SU-DHL-6 (cell line): ENCODE results near the gene PRPS1L1.

Experiments used
- H2AFZ ChIP-seq: fragments of 200-600 bp; sonication (generic); 2 replicates; pipeline ENCODE4 v1.6.1; 2014; ENCODE audit warnings: low read depth, mild to moderate bottlenecking, moderate library complexity, mixed read lengths, antibody characterized with exemption, low read length; ENCODE audit not compliant: severe bottlenecking
- H3F3A ChIP-seq: fragments of 200-600 bp; shearing (Covaris generic); 2 replicates; pipeline ENCODE4 v1.6.0; 2016; ENCODE audit warnings: antibody characterized with exemption, mild to moderate bottlenecking; ENCODE audit not compliant: insufficient read depth
- H3K27ac ChIP-seq: fragments of 200-600 bp; sonication (generic); 2 replicates; pipeline ENCODE4 v1.5.1; 2016; ENCODE audit warnings: low read depth, mild to moderate bottlenecking, low read length, moderate library complexity, mixed read lengths
- H3K27me3 ChIP-seq: fragments of 200-600 bp; sonication (generic), shearing (Covaris generic); 2 replicates; pipeline ENCODE4 v1.6.0; 2014; ENCODE audit warnings: mild to moderate bottlenecking, low read length
- H3K36me3 ChIP-seq: fragments of 200-600 bp; sonication (generic); 2 replicates; pipeline ENCODE4 v1.6.1; 2014; ENCODE audit warnings: mild to moderate bottlenecking, low read length, mixed read lengths
- H3K4me2 ChIP-seq: fragments of 300-600, 200-600 bp; shearing (Covaris generic), sonication (generic); 2 replicates; pipeline ENCODE4 v1.6.0; 2014; ENCODE audit warnings: low read length, low read depth, mild to moderate bottlenecking; ENCODE audit not compliant: poor library complexity, severe bottlenecking
- H3K4me3 ChIP-seq: fragments of 200-600 bp; sonication (generic); 2 replicates; pipeline ENCODE4 v1.5.1; 2014; ENCODE audit warnings: antibody characterized with exemption, low read length, mild to moderate bottlenecking, mixed read lengths; ENCODE audit not compliant: insufficient read depth, poor library complexity, severe bottlenecking
- H3K79me2 ChIP-seq: fragments of 200-600 bp; sonication (generic); 2 replicates; pipeline ENCODE4 v1.6.1; 2014; ENCODE audit warnings: mild to moderate bottlenecking, low read length, moderate library complexity; ENCODE audit not compliant: insufficient read depth
- H3K9ac ChIP-seq: fragments of 200-600 bp; sonication (generic); 2 replicates; pipeline ENCODE4 v1.7.0; 2014; ENCODE audit warnings: mild to moderate bottlenecking, low read length
- H3K9me2 ChIP-seq: fragments of 200-600 bp; sonication (generic); replicated peaks from 2 replicates; pipeline ENCODE4 v1.6.1; 2014; ENCODE audit warnings: low read length; ENCODE audit not compliant: insufficient read depth
- H3K9me3 ChIP-seq: fragments of 200-600 bp; sonication (generic); 2 replicates; pipeline ENCODE4 v1.6.1; 2014; ENCODE audit warnings: low read length, mixed read lengths; ENCODE audit not compliant: insufficient read depth
- H4K20me1 ChIP-seq: fragments of 200-600 bp; sonication (generic); 2 replicates; pipeline ENCODE4 v1.6.1; 2014; ENCODE audit warnings: low read depth, mild to moderate bottlenecking, antibody characterized with exemption, low read length, moderate library complexity, mixed read lengths
- EZH2phosphoT487 ChIP-seq: fragments of 200-600 bp; sonication (generic), shearing (Covaris generic); conservative IDR thresholded peaks from 2 replicates; pipeline ENCODE4 v1.6.1; 2018; ENCODE audit warnings: mild to moderate bottlenecking, antibody characterized with exemption, low read length, moderate library complexity, mixed read lengths
- TF ChIP-seq, protein P1 (sequence below): fragments of 200-600 bp; sonication (generic); IDR thresholded peaks from one replicate; pipeline ENCODE4 v1.5.1; 2017; ENCODE audit warnings: antibody characterized with exemption, mild to moderate bottlenecking, low read length, moderate library complexity; ENCODE audit not compliant: insufficient read depth, poor library complexity, severe bottlenecking

The PRPS1L1 gene

DNA sequence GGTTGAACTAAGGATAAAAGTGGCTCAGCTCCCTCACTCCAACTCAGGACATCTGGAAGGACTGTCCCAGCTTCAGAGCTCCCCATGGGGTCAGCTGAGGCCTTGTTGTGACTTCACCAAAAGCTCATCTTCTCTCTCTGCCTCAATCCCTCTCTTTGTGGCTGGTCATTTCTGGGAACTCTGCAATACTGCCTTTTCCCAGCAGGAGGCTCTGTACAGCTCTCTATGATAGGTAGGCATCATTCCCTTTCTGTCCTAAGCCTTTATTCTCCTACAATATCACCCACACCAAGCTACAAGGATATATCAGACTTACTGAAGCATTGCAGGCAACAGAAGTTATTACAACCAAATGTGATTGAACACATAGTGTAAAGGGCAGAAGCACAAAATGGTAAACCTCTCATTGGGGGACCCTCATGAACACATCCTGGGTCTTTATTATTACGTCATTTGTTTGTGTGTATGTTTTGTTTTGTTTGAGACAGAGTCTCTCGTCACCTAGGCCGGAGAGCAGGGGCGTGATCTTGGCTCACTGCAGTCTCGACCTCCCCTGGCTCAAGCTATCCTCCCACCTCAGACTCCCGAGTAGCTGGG is 36.7 kb upstream of the PRPS1L1 start:
- Histone ChIP-seq H3K9me3 (no peaks in the 10 kb centered on the region), H3F3A (no peaks in the 10 kb centered on the region), H3K9me2 (no peaks in the 10 kb centered on the region), H3K27ac (no peak overlapping the region), H3K4me3 (no peak overlapping the region), H3K36me3 (no peaks in the 10 kb centered on the region), H2AFZ (no peak overlapping the region), H4K20me1 (no peaks in the 10 kb centered on the region), H3K79me2 (no peaks in the 10 kb centered on the region), H3K4me2 (no peak overlapping the region), H3K9ac (no peak overlapping the region), H3K27me3 (no peaks in the 10 kb centered on the region)
- TF ChIP-seq, protein P1, sequence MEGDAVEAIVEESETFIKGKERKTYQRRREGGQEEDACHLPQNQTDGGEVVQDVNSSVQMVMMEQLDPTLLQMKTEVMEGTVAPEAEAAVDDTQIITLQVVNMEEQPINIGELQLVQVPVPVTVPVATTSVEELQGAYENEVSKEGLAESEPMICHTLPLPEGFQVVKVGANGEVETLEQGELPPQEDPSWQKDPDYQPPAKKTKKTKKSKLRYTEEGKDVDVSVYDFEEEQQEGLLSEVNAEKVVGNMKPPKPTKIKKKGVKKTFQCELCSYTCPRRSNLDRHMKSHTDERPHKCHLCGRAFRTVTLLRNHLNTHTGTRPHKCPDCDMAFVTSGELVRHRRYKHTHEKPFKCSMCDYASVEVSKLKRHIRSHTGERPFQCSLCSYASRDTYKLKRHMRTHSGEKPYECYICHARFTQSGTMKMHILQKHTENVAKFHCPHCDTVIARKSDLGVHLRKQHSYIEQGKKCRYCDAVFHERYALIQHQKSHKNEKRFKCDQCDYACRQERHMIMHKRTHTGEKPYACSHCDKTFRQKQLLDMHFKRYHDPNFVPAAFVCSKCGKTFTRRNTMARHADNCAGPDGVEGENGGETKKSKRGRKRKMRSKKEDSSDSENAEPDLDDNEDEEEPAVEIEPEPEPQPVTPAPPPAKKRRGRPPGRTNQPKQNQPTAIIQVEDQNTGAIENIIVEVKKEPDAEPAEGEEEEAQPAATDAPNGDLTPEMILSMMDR, result peak; percentile 62
- TF ChIP-seq EZH2phosphoT487, result no peak

DNA sequence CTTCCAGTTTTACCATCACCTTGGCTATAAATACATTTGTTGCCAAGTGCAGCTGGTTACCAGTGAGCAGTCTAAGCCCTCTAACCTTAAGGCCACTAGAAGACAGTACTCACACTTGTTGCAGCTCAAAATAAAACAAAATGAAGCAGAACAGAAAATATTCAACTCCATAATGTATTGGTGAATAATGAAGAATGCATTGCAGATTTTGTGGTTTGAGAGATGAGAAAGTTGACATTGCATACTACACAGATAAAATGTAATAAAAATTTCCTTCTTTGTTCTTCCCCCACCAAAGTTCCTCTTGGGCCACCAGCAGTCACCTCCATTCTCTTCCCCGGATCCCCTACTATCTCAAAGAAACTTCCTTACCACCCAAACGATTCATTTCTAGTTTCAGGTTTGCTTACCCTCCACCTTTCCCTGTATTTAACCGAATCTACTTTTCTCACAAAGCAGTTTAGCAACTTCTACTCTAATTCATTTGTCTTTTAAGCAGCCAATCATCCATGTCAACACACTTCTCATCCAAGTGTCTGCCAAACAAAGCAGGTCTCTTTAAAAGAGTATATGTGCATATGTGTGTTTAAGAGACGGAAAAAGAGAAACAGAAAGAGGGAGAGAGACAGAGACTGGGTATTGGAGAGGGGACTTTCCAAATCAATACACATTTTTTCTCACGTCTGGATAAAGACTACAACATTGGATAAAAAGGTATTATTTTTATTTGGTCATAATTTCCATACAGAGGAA is 35.7 kb upstream of the PRPS1L1 start:
- Histone ChIP-seq H3K4me2 (no peak overlapping the region), H3K27me3 (no peaks in the 10 kb centered on the region), H3K36me3 (no peaks in the 10 kb centered on the region), H3K9me3 (no peaks in the 10 kb centered on the region), H3K27ac (no peak overlapping the region), H2AFZ (no peak overlapping the region), H3K9ac (no peak overlapping the region), H3F3A (no peaks in the 10 kb centered on the region), H3K4me3 (no peak overlapping the region), H3K9me2 (no peaks in the 10 kb centered on the region), H3K79me2 (no peaks in the 10 kb centered on the region), H4K20me1 (no peaks in the 10 kb centered on the region)
- no peak for TF ChIP-seq EZH2phosphoT487
- TF ChIP-seq, protein P1, result no peak

DNA sequence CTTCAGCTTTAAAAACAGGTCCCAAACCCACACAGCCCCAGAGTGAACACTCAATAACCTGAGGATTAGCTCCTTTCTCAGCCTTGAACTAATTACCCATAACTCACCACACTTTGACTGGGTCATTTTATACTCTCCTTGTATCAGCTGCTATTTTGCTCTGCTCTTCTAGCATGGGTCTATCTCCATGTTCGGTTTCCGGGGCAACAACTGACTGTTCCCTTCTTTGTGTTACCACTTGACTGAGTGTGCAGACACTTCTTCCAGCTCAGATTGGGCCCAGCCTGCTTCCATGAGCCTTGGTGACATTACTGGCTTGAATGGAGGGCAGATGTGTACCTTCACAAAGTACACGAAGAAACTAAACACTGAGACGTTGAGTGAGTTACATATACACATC is 31.5 kb upstream of the PRPS1L1 start:
- H3K27me3 ChIP-seq, result no peaks in the 10 kb centered on the region
- no peaks in the 10 kb centered on the region for H3K9me2 ChIP-seq
- no peak overlapping the region for H3K4me2 ChIP-seq
- H3K4me3 ChIP-seq, result no peak overlapping the region
- no peak overlapping the region for H3K27ac ChIP-seq
- TF ChIP-seq, protein P1, result no peak
- no peaks in the 10 kb centered on the region for H3K79me2 ChIP-seq
- no peak overlapping the region for H2AFZ ChIP-seq
- H3K9me3 ChIP-seq, result no peaks in the 10 kb centered on the region
- H3K36me3 ChIP-seq, result no peaks in the 10 kb centered on the region
- H3F3A ChIP-seq, result no peaks in the 10 kb centered on the region
- H4K20me1 ChIP-seq, result no peaks in the 10 kb centered on the region
- no peak overlapping the region for H3K9ac ChIP-seq
